ENCODE data around the gene MAPK12.

- TF ChIP-seq CTCF (IDR thresholded peaks at IDR 0.05 in 2 of 3, conservative IDR thresholded peaks at IDR 0.05 in 1 of 3; ENCODE audit: insufficient read depth in 2 of 3, low read depth in 1 of 3, low read length in 3 of 3) = no peak
- TF ChIP-seq NCOR1 (IDR thresholded peaks at IDR 0.05) = no peak
- no peak for TF ChIP-seq JUN (IDR thresholded peaks at IDR 0.05; ENCODE audit: borderline replicate concordance, low read depth, low read length)
- no peak for TF ChIP-seq JUN (CRISPR knock-in tag; IDR thresholded peaks at IDR 0.05; ENCODE audit: borderline replicate concordance)
- no peak for TF ChIP-seq ZNF274 (IDR thresholded peaks at IDR 0.05; ENCODE audit: borderline replicate concordance, low read depth, low read length)
- TF ChIP-seq FOXK2 (conservative IDR thresholded peaks at IDR 0.05 in 1 of 2, IDR thresholded peaks at IDR 0.05 in 1 of 2; ENCODE audit: low read depth in 2 of 2) = no peak
- no peak for TF ChIP-seq KAT2B (IDR thresholded peaks at IDR 0.05; ENCODE audit: low read depth, low read length)
- no peak for TF ChIP-seq FOXA3 (CRISPR knock-in tag; conservative IDR thresholded peaks at IDR 0.05 in 1 of 2, IDR thresholded peaks at IDR 0.05 in 1 of 2)
- TF ChIP-seq SNAPC5 (CRISPR knock-in tag; IDR thresholded peaks at IDR 0.05) = no peak
- no peak for TF ChIP-seq POLR2A (conservative IDR thresholded peaks at IDR 0.05)
- TF ChIP-seq NCOA1 (IDR thresholded peaks at IDR 0.05; ENCODE audit: low read depth) = no peak
- TF ChIP-seq BCLAF1 (IDR thresholded peaks at IDR 0.05; ENCODE audit: borderline replicate concordance in 1 of 2, control insufficient read depth in 1 of 2, low read depth in 2 of 2, low read length in 1 of 2) = no peak
- no peak for TF ChIP-seq ZNF740 (CRISPR knock-in tag; IDR thresholded peaks at IDR 0.05)
- no peak for TF ChIP-seq ZNF740 (tag; IDR thresholded peaks at IDR 0.05)
- no peak for TF ChIP-seq EP300 (IDR thresholded peaks at IDR 0.05; ENCODE audit: low read length)
- TF ChIP-seq POLR2H (tag; IDR thresholded peaks at IDR 0.05; ENCODE audit: low read depth) = no peak
These were observed 9.9 kb downstream of the MAPK12 start for GRCh38 chr22:50251477-50252081.
